Mesodermal cell (in vitro differentiated cells): Measurements from ENCODE around the gene JARID2.

Experiments used
- H3K27ac ChIP-seq: 2 replicates; pipeline ENCODE4 v1.7.0; 2013; ENCODE audit warnings: mild to moderate bottlenecking, low read depth, low read length, moderate library complexity; ENCODE audit not compliant: severe bottlenecking
- H3K36me3 ChIP-seq: 2 replicates; pipeline ENCODE4 v1.7.1; 2013; ENCODE audit warnings: mild to moderate bottlenecking, low read length, moderate library complexity; ENCODE audit not compliant: control insufficient read depth, insufficient read depth
- H3K4me1 ChIP-seq: one replicate; pipeline ENCODE4 v1.7.1; 2013; ENCODE audit warnings: mild to moderate bottlenecking, low read length; ENCODE audit not compliant: insufficient read depth, control insufficient read depth, poor library complexity, severe bottlenecking
- H3K4me3 ChIP-seq: 2 replicates; pipeline ENCODE4 v1.7.0; 2013; ENCODE audit warnings: low read length, control low read depth, mild to moderate bottlenecking; ENCODE audit not compliant: insufficient read depth, poor library complexity, severe bottlenecking; ENCODE audit errors: extremely low read depth
- H3K9me3 ChIP-seq: 2 replicates; pipeline ENCODE4 v1.7.1; 2013; ENCODE audit warnings: mild to moderate bottlenecking, low read length, moderate library complexity; ENCODE audit not compliant: control insufficient read depth
- WGBS, 2 experiments: methylation state at CpG; one replicate each; pipeline ENCODE4 v1.1.5; 2013; ENCODE audit warnings: missing lambda C conversion rate in 2 of 2; ENCODE audit not compliant: insufficient coverage in 2 of 2; 5-methylcytosine and 5-hydroxymethylcytosine counted together

The JARID2 gene

DNA sequence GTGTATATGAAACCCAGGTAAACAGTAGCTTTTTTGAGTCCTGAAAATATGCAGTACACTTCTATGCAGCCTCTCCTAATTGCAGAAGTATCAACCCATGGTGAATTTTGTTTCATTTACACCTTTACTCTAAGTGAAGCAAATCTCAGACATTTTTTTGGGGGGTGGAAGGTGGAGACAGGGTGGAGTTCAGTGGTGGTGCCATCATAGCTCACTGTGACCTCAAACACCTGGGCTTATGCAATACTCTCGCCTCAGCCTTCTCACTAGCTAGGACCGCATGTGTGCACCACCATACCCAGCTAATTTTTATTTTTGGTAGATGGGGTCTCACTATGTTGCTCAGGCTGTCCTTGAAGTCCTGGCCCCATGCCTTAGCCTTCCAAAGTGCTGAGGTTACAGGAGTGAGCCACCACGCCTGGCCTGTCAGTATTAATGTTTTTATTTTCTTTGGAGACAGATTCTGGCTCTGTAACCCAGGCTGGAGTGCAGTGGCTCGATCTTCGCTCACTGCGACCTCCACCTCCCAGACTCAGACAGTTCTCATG, 80.3 kb downstream of the JARID2 start:
- H3K4me1 ChIP-seq = peaks cover 42% of the 10 kb centered on the region
- no peak overlapping the region for H3K27ac ChIP-seq
- peaks cover 2% of the 10 kb centered on the region for H3K36me3 ChIP-seq
- WGBS, 2 experiments = 100% methylated on average over 5 of the region's 6 CpGs; no CpG with 5 or more reads in 1 of the 2 experiments
- no peak overlapping the region for H3K4me3 ChIP-seq
- no peaks in the 10 kb centered on the region for H3K9me3 ChIP-seq

DNA sequence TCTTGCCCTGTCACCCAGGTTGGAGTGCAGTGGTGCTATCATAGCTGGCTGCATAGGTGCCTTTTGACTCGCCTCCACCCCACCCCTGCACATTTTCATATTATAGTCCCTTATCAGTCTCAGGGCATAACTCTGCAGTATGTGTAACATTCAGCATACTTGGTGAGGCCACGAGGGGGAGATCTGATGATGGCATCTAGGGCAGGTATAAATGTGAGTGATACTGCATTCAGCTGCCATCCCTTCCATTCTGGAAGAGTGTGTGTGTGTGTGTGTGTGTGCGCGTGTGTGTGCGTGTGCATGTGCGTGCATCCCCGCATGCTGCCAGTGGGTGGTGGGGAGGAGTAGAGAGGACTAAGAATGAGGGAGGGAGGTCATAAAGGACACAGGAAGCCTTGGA, 81.4 kb downstream of the JARID2 start:
- Histone ChIP-seq H3K27ac (no peak overlapping the region), H3K4me3 (no peak overlapping the region), H3K4me1 (peaks cover 38% of the 10 kb centered on the region), H3K36me3 (peaks cover 2% of the 10 kb centered on the region), H3K9me3 (no peaks in the 10 kb centered on the region)
- WGBS, 2 experiments = 90 to 94% methylated on average over 5 to 6 of the region's 7 CpGs

DNA sequence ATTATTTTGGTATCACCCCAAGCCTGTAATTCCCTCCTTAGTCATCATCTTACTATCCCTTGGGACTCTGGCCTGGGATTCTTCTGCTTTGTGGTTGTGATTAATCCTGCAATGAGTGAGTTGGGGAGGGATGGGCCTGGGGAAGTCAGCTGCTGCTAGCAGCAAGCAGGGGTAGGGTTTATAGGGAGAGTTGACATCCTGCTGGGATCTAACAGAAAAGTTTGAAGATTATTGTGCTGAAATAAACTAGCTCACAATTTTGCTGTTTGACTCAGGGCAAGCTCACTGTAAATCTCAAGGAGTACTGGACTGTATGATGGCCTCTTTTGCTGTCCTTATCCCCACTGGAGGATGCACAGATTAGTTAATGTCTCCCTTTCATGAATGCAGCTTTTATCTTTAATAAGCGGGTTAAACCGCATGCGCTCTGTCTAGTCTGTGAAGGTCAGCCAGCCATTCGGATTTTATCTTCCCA, 83.4 kb downstream of the JARID2 start:
- Histone ChIP-seq H3K27ac (peak overlapping the region; percentile 43), H3K4me3 (no peak overlapping the region), H3K36me3 (peaks cover 2% of the 10 kb centered on the region), H3K4me1 (peaks cover 28% of the 10 kb centered on the region), H3K9me3 (no peaks in the 10 kb centered on the region)
- 77 to 90% methylated on average over 3 of the region's 4 CpGs for WGBS, 2 experiments

DNA sequence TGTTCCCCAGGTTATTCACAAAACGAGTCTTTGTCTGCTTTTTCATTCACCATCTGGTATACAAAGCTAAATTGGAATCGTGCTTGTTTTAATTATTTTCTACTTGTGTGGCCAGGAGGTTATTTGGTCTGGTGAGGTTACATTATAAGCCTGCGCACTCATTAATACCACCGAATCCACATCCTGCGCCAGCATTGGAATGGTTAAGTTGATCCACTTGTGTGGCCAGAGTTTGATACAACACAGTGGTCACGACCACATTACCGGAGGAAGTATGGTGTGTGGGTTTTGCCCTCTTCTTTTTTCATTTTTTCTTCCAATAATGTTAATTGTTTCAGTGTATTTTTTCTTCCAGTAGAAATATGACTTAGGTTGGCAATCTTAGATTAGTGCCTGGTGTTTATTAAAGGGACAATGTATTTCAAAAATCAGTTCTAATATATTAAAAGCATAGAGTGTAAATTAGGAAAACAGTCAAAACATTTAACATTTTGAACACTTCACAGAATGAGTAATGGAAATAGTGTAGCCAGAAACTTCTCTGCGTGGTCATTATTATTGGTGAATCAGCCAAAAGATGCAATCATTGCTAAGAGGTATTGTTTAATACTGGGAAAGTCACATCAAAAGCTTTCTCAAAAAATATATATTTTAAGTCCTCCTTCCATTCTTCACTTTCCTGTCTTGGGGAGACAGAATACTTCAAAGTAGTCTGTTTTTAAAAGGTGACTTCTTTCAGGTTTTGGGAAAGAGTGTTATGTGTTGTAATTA, 84.5 kb downstream of the JARID2 start:
- no peak overlapping the region for H3K4me3 ChIP-seq
- H3K4me1 ChIP-seq = peaks cover 28% of the 10 kb centered on the region
- no peaks in the 10 kb centered on the region for H3K9me3 ChIP-seq
- WGBS, 2 experiments = 92% methylated on average over 5 of the region's 8 CpGs; no CpG with 5 or more reads in 1 of the 2 experiments
- H3K27ac ChIP-seq = no peak overlapping the region
- H3K36me3 ChIP-seq = peaks cover 2% of the 10 kb centered on the region

DNA sequence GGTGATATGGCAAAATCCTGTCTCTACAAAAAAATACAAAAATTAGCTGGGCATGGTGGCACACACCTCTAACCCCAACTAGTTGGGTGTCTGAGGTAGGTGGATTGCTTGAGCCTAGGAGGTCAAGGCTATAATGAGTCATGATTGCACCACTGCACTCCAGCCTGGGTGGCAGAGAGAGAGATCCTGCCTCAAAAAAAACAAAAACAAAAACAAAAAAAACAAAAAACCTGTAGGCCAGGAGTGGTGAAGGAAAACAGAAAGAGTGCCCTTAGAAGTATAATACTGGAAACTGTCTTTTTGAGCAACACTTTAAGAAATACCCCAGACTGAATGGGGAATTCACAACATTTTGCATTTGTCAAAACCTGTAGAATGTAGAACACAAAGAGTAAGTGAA, 85.3 kb downstream of the JARID2 start:
- no peaks in the 10 kb centered on the region for H3K9me3 ChIP-seq
- H3K4me3 ChIP-seq = no peak overlapping the region
- H3K36me3 ChIP-seq = peaks cover 2% of the 10 kb centered on the region
- H3K27ac ChIP-seq = no peak overlapping the region
- peaks cover 28% of the 10 kb centered on the region for H3K4me1 ChIP-seq

DNA sequence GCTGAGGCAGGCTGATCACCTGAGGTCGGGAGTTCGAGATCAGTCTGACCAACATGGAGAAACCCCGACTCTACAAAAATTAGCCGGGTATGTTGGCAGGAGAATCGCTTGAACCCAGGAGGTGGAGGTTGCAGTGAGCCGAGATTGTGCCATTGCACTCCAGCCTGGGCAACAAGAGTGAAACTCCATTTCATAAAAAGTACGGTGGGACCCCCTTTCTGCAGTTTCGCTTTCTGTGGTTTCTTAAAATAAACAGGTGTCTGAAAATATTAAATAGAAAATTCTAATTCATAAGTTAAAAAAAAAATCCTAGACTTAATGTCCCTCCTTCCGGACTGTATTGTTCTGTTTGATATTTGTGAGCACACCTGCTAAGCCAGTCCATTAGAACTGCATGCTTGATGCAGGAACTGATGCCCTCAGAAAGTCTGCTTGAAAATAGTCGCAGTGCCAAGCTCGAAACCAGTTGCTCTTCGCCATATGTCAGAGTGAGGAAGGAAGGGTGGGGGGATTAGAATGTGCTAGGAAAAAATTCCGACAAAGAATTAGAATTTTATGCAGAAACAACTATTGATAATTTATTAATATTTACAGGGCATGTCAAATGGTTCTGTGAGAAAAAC, 85.9 kb downstream of the JARID2 start:
- Histone ChIP-seq H3K4me1 (peaks cover 29% of the 10 kb centered on the region), H3K36me3 (no peaks in the 10 kb centered on the region), H3K27ac (no peak overlapping the region), H3K9me3 (no peaks in the 10 kb centered on the region), H3K4me3 (no peak overlapping the region)
- WGBS, 2 experiments = 98 to 100% methylated on average over 8 to 10 of the region's 13 CpGs

DNA sequence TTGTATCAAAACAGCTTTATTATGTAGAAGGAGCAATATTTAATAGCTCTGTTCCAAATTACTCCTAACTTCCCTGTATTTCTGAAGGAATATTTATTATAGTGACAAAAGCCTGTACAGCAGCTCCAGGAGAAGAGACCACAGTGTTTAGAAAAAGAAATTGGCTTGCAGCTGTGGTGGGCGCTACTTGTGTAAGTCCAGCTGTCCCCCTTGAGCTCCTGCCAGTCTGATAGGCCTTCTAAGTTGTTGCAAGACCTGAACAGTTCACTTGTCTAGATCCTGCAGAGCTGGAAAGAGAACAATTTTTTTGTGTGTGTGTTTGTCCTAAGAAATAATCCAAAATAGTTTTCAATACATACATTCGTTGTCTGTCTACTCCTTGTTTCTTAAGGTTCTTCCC, 86.6 kb downstream of the JARID2 start:
- Histone ChIP-seq H3K27ac (no peak overlapping the region), H3K36me3 (no peaks in the 10 kb centered on the region), H3K4me1 (peaks cover 29% of the 10 kb centered on the region), H3K4me3 (no peak overlapping the region), H3K9me3 (no peaks in the 10 kb centered on the region)
- 88% methylated on average over 1 of the region's 2 CpGs; no CpG with 5 or more reads in 1 of the 2 experiments for WGBS, 2 experiments

DNA sequence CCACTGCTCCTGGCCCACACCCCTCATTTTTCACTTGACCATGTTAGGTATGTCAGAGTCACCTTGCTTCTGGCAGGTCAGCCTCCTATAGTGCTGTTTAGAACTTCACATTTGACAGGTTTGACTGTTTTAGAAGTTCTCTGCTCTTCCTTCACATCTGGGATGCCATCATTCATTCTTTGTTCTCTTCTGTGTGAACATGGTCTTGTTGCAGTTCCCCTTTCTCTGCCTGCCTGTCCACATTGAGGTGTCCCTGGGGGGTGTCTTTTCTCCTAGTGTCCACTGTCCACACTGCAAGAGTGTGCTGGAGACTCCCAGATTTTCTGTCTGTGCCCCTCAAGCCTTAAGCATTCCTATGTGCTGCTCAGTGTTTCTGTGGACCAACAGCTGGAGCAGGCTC, 89.5 kb downstream of the JARID2 start:
- no peaks in the 10 kb centered on the region for H3K9me3 ChIP-seq
- no peak overlapping the region for H3K27ac ChIP-seq
- H3K4me1 ChIP-seq = peaks cover 14% of the 10 kb centered on the region

DNA sequence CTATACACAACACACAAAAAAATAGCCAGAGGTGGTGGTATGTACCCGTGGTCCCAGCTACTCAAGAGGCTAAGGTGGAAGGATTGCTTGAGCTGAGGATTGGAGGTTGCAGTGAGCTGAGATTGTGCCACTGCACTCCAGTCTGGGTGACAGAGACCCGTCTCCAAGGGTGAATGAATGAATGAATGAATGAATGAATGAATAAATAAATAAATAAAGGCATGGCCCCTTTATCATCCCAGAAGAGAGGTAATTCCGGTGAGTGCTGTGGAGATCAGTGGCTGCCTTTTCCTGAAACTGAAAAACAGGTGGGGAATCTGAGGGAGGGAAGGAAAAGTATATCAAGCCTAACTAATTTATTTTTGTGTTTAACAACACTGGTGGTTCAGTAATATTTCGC, 90.0 kb downstream of the JARID2 start:
- 95 to 100% methylated on average over 2 to 3 of the region's 4 CpGs for WGBS, 2 experiments
- H3K4me1 ChIP-seq = peaks cover 12% of the 10 kb centered on the region
- H3K9me3 ChIP-seq = no peaks in the 10 kb centered on the region
- H3K36me3 ChIP-seq = no peaks in the 10 kb centered on the region
- H3K27ac ChIP-seq = no peak overlapping the region
- H3K4me3 ChIP-seq = no peak overlapping the region

More for the DNA sequence above, 89.5 kb downstream of the JARID2 start:
- Histone ChIP-seq H3K36me3 (no peaks in the 10 kb centered on the region), H3K4me3 (no peak overlapping the region)

DNA sequence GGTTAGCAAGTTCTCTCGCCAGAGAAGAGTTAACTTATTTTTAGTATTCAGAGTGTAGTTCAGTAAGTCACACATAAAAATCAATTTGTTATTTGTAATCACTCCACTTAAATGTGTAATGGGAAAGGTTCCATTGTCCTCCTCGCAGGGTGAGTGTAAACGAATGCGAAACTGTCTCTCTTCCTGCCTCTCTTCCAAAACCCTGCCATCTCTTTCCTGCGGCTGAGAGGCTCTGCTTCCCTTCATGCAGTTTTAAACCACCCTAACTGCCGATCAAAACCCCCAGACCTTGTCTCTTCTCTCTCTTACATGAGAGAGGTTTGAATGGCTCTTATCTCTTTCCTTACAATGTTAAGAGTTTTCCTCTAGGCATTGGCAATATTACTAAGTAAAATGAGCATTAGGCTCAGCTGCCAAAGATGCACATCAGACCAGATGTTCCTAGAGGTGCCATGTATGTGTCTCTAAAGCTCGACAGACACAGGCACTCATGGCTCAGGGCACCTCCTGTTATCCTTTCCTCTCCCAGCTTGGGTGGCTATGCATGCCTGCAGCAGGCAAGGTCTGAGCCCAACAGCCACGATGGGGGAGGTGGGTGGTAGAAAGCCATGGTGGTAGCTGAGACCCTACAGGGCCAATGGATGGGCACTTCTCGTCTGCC, 91.2 kb downstream of the JARID2 start:
- H3K9me3 ChIP-seq = no peaks in the 10 kb centered on the region
- WGBS, 2 experiments = 41 to 59% methylated on average over 4 to 6 of the region's 9 CpGs
- H3K36me3 ChIP-seq = no peaks in the 10 kb centered on the region
- H3K4me3 ChIP-seq = no peak overlapping the region
- H3K27ac ChIP-seq = peak overlapping the region; percentile 8
- H3K4me1 ChIP-seq = peaks cover 9% of the 10 kb centered on the region
